Thyroid gland (tissue), 4 donors: ENCODE measurements around the gene AFF3.

Experiments used
- POLR2A ChIP-seq, 2 donors: fragments of 450-650 bp; IDR thresholded peaks; one replicate each; pipeline ENCODE4 v1.6.1; 2017; ENCODE audit warnings: antibody characterized with exemption in 2 of 2, mild to moderate bottlenecking in 2 of 2, moderate library complexity in 1 of 2
- TF ChIP-seq, protein P1 (sequence below), 6 experiments: fragments of 200-600 bp in 3 of 6; fragments of 450-650 bp in 3 of 6; sonication (generic) in 3 of 6; IDR thresholded peaks; one replicate each; pipeline ENCODE4 v1.5.1; 2016 to 2019; ENCODE audit warnings: antibody characterized with exemption in 6 of 6, mild to moderate bottlenecking in 2 of 6, inconsistent platforms in 1 of 6, moderate library complexity in 1 of 6

DNA sequence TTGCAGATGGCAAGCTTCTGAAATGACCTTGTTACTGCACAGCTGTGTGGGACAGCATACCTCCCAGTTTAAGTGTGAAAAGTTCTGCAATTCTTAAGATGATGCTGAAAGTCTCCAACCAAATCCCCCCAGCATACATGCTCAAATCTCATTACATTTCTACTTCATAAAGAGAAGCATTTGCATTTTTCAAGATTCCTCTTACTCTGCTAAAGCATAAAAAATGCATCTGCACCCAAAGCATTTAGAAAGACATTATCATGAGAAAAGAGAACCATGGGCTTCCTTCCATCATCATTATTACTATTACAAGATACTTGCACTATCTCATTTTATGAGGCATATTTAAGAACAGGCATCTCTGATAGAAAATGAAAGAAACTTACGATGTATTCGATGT, 415.7 kb downstream of the AFF3 start:
- TF ChIP-seq, protein P1, sequence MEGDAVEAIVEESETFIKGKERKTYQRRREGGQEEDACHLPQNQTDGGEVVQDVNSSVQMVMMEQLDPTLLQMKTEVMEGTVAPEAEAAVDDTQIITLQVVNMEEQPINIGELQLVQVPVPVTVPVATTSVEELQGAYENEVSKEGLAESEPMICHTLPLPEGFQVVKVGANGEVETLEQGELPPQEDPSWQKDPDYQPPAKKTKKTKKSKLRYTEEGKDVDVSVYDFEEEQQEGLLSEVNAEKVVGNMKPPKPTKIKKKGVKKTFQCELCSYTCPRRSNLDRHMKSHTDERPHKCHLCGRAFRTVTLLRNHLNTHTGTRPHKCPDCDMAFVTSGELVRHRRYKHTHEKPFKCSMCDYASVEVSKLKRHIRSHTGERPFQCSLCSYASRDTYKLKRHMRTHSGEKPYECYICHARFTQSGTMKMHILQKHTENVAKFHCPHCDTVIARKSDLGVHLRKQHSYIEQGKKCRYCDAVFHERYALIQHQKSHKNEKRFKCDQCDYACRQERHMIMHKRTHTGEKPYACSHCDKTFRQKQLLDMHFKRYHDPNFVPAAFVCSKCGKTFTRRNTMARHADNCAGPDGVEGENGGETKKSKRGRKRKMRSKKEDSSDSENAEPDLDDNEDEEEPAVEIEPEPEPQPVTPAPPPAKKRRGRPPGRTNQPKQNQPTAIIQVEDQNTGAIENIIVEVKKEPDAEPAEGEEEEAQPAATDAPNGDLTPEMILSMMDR (IDR thresholded peaks at IDR 0.05) = no peak
- no peak for TF ChIP-seq POLR2A (IDR thresholded peaks at IDR 0.05)
